Smooth muscle cell (in vitro differentiated cells): Measurements from ENCODE around the gene TTBK2. TPM values are rescaled to one million over a fixed set of nuclear protein-coding genes. Genes with fewer than 3 reads are reported as not detected.

ENCODE experiments used
- DNase-seq: peaks from one replicate; lab custom pipeline; 2025; ENCODE audit not compliant: unreplicated experiment; lab: John Stamatoyannopoulos, UW
- H2AFZ ChIP-seq: fragments of 200-600 bp; sonication (generic); 2 replicates; pipeline ENCODE4 v1.6.0; 2016; ENCODE audit warnings: antibody characterized with exemption, low read depth, mild to moderate bottlenecking
- H3F3A ChIP-seq: fragments of 200-600 bp; sonication (generic); 2 replicates; pipeline ENCODE4 v1.6.0; 2017; ENCODE audit warnings: antibody characterized with exemption, low read depth
- H3K27ac ChIP-seq: fragments of 200-600 bp; sonication (generic); 2 replicates; pipeline ENCODE4 v1.5.1; 2016; ENCODE audit warnings: low read depth, mild to moderate bottlenecking
- H3K27me3 ChIP-seq: fragments of 200-600 bp; sonication (generic); 2 replicates; pipeline ENCODE4 v1.6.1; 2016; ENCODE audit warnings: low read depth, mild to moderate bottlenecking
- H3K36me3 ChIP-seq: fragments of 200-600 bp; sonication (generic); 2 replicates; pipeline ENCODE4 v1.5.1; 2016; ENCODE audit warnings: low read depth
- H3K4me1 ChIP-seq: fragments of 200-600 bp; sonication (generic); 2 replicates; pipeline ENCODE4 v1.5.1; 2016; ENCODE audit warnings: low read depth
- H3K4me2 ChIP-seq: fragments of 200-600 bp; sonication (generic); 2 replicates; pipeline ENCODE4 v1.6.0; 2016; ENCODE audit warnings: mild to moderate bottlenecking
- H3K4me3 ChIP-seq: fragments of 200-600 bp; sonication (generic); 2 replicates; pipeline ENCODE4 v1.5.1; 2016; ENCODE audit warnings: mild to moderate bottlenecking
- H3K79me2 ChIP-seq: fragments of 200-600 bp; sonication (generic); 2 replicates; pipeline ENCODE4 v1.6.0; 2016; ENCODE audit warnings: low read depth, mild to moderate bottlenecking
- H3K9ac ChIP-seq: fragments of 200-600 bp; sonication (generic); 2 replicates; pipeline ENCODE4 v1.6.0; 2016; ENCODE audit warnings: low read depth
- H3K9me3 ChIP-seq: fragments of 200-600 bp; sonication (generic); replicated peaks from 2 replicates; pipeline ENCODE4 v1.5.1; 2016; ENCODE audit warnings: low read depth
- H4K20me1 ChIP-seq: fragments of 200-600 bp; sonication (generic); 2 replicates; pipeline ENCODE4 v1.6.0; 2016; ENCODE audit warnings: low read depth
- CTCF ChIP-seq: fragments of 200-600 bp; sonication (generic); IDR thresholded peaks from 2 replicates; pipeline ENCODE4 v1.5.1; 2017; ENCODE audit warnings: borderline replicate concordance, mild to moderate bottlenecking, antibody characterized with exemption; ENCODE audit not compliant: insufficient read depth, poor library complexity, severe bottlenecking
- WGBS: methylation state at CpG from one replicate; pipeline ENCODE4 v1.1.7; 2016; ENCODE audit warnings: low lambda C conversion rate; 5-methylcytosine and 5-hydroxymethylcytosine counted together
- polyA plus RNA-seq: library from polyadenylated mRNA; unstranded; fragments of >200 nt; fragmentation: Nextera tagmentation; extraction: Ambion mirVana; gene quantifications from 2 replicates; pipeline ENCODE4 v1.2.1, GENCODE V29; 2016
- total RNA-seq: library from RNA; depleted of rRNA; stranded (reverse); fragments of >200 nt; gene quantifications from 2 replicates; pipeline ENCODE4 v1.2.3, GENCODE V29; 2014

TTBK2 gene
- total and polyA plus RNA-seq, 2 experiments from 2014 or later, result 6.6 to 11.1 TPM

DNA sequence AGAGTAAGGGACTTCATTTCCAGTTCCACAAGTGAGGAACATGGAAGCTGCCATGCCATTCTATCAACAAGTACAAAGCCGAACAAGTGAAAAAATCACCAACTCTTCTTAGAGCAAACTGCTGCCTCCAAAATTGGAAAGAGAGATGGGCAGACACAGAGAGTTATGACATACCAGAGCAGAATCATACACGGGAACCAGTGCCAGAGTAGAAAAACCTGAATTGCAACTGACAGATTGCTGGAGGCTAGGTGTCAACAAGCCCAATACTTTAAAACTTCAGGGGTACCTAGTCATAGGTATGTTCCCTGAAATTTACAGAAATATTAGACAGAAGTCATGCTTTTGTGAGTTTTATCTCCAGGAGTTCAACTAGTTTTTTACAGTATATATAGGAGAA lies 62.0 kb downstream of the TTBK2 start:
- no peak for TF ChIP-seq CTCF
- H3K27me3 ChIP-seq, result no peaks in the 10 kb centered on the region
- no peak overlapping the region for H3K9ac ChIP-seq
- H3F3A ChIP-seq, result no peaks in the 10 kb centered on the region
- no peak overlapping the region for H3K4me3 ChIP-seq
- 60% methylated on average over 2 of the region's 2 CpGs for WGBS
- H2AFZ ChIP-seq, result no peak overlapping the region
- no peak overlapping the region for H3K4me2 ChIP-seq
- H3K4me1 ChIP-seq, result no peaks in the 10 kb centered on the region
- H3K36me3 ChIP-seq, result peaks cover 4% of the 10 kb centered on the region
- no peak for DNase-seq
- H3K79me2 ChIP-seq, result peaks cover 3% of the 10 kb centered on the region
- no peaks in the 10 kb centered on the region for H4K20me1 ChIP-seq
- H3K9me3 ChIP-seq, result no peaks in the 10 kb centered on the region
- no peak overlapping the region for H3K27ac ChIP-seq

- Histone ChIP-seq H3K27ac (no peak overlapping the region), H3K4me1 (no peaks in the 10 kb centered on the region), H4K20me1 (no peaks in the 10 kb centered on the region), H3K4me2 (no peak overlapping the region), H3F3A (no peaks in the 10 kb centered on the region), H3K79me2 (no peaks in the 10 kb centered on the region), H3K9ac (no peak overlapping the region), H3K4me3 (no peak overlapping the region), H3K36me3 (peaks cover 4% of the 10 kb centered on the region), H2AFZ (no peak overlapping the region), H3K27me3 (no peaks in the 10 kb centered on the region), H3K9me3 (no peaks in the 10 kb centered on the region)
- 89% methylated on average over 3 of the region's 3 CpGs for WGBS
- DNase-seq, result no peak
- TF ChIP-seq CTCF, result no peak
Measured at GRCh38 chr15:42854576-42854975, 66.0 kb downstream of the TTBK2 start.

DNA sequence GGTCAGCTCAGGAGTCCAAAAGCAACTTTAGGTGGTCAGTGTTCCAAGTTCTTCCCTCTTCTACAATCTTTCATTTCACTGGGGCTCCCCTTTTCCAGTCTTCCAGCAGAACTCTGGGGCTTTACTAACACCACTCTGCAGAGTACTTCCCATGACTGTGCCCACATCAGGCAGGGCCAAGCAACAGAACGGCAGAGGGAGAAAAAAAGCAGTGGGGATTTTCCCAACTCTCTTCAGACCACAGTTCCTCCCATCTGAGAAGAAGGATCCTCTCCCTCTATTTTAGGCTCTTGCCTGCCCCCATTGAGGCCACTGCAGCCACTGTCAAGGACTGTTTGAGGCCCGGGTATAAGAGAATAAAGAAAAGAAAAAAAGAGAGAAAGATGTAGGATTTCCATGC lies 70.7 kb downstream of the TTBK2 start:
- no peak overlapping the region for H3K4me2 ChIP-seq
- H3K27ac ChIP-seq, result no peak overlapping the region
- no peak overlapping the region for H3K9ac ChIP-seq
- H3K27me3 ChIP-seq, result no peaks in the 10 kb centered on the region
- no peaks in the 10 kb centered on the region for H3F3A ChIP-seq
- H4K20me1 ChIP-seq, result no peaks in the 10 kb centered on the region
- H3K9me3 ChIP-seq, result no peaks in the 10 kb centered on the region
- 89% methylated on average over 2 of the region's 2 CpGs for WGBS
- TF ChIP-seq CTCF, result no peak
- H3K4me1 ChIP-seq, result no peaks in the 10 kb centered on the region
- DNase-seq, result no peak
- H2AFZ ChIP-seq, result no peak overlapping the region
- H3K79me2 ChIP-seq, result no peaks in the 10 kb centered on the region
- no peak overlapping the region for H3K4me3 ChIP-seq
- H3K36me3 ChIP-seq, result no peaks in the 10 kb centered on the region

DNA sequence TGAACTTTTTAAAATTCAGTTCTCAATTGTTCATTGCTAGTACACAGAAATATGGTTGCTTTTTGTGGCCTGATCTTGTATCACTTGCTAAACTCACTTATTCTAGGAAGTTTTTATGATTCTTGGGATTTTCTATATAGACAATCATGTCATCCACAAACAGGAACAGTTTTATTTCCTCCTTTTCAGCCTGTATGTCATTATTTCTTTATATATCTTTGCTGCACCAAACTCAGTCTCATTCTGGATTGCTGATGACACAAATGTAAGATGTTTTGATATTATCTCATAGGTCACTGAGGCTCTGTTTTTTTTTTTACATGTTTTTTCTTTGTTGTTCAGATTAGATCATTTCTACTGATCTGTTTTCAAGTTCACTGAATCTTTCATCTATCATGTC lies 71.7 kb downstream of the TTBK2 start:
- H3K4me1 ChIP-seq, result no peaks in the 10 kb centered on the region
- H2AFZ ChIP-seq, result no peak overlapping the region
- no peak for TF ChIP-seq CTCF
- DNase-seq, result no peak
- H3K4me2 ChIP-seq, result no peak overlapping the region
- no peaks in the 10 kb centered on the region for H3K27me3 ChIP-seq
- H3F3A ChIP-seq, result no peaks in the 10 kb centered on the region
- H3K9me3 ChIP-seq, result no peaks in the 10 kb centered on the region
- H3K4me3 ChIP-seq, result no peak overlapping the region
- no peaks in the 10 kb centered on the region for H4K20me1 ChIP-seq
- no peak overlapping the region for H3K9ac ChIP-seq
- H3K79me2 ChIP-seq, result no peaks in the 10 kb centered on the region
- no peak overlapping the region for H3K27ac ChIP-seq
- no peaks in the 10 kb centered on the region for H3K36me3 ChIP-seq
